ENCODE measurements around the gene HS6ST1. TPM values are rescaled to one million over a fixed set of nuclear protein-coding genes. Genes with fewer than 3 reads are reported as not detected.

The HS6ST1 gene
- total RNA-seq, 2 donors from 2014 or later = 25.4 to 44.8 TPM

DNA sequence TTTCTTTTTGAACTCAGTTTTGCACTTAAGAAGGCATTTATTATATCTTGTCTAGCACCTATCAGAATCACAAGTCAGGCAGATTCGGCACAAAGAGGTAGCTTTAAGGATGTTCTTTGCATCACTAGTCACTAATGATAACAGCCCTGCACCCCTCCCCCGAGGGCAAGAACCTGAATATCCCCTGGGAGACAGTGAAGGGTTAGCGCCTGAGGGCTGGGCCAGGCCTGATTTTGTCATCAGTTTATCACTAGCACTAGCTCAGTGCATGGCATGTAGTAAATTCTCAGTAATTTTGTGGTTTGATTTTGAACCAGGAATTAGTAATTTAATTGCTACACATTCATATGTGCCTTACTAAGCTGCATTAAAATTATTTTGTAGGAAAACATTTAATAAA lies 23.9 kb upstream of the HS6ST1 start:
- no peak for DNase-seq
- WGBS, 2 donors = 80% methylated on average over 3 of the region's 3 CpGs
- no peak for ATAC-seq
- Histone ChIP-seq H3K4me1 (peaks cover 5% of the 10 kb centered on the region), H3K9me3 (no peaks in the 10 kb centered on the region), H3K27me3 (no peaks in the 10 kb centered on the region), H3K27ac (no peak overlapping the region), H3K4me3 (no peak overlapping the region), H3K36me3 (replicated peaks in 1 of 2; ENCODE audit: insufficient read depth in 1 of 2, low read depth in 2 of 2) (no peaks in the 10 kb centered on the region)
- intact Hi-C loops (cut with DNase I) = no loop called here
- TF ChIP-seq, protein P1, sequence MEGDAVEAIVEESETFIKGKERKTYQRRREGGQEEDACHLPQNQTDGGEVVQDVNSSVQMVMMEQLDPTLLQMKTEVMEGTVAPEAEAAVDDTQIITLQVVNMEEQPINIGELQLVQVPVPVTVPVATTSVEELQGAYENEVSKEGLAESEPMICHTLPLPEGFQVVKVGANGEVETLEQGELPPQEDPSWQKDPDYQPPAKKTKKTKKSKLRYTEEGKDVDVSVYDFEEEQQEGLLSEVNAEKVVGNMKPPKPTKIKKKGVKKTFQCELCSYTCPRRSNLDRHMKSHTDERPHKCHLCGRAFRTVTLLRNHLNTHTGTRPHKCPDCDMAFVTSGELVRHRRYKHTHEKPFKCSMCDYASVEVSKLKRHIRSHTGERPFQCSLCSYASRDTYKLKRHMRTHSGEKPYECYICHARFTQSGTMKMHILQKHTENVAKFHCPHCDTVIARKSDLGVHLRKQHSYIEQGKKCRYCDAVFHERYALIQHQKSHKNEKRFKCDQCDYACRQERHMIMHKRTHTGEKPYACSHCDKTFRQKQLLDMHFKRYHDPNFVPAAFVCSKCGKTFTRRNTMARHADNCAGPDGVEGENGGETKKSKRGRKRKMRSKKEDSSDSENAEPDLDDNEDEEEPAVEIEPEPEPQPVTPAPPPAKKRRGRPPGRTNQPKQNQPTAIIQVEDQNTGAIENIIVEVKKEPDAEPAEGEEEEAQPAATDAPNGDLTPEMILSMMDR (IDR thresholded peaks at IDR 0.05) = no peak
- no peak for TF ChIP-seq POLR2A (IDR thresholded peaks at IDR 0.05)

DNA sequence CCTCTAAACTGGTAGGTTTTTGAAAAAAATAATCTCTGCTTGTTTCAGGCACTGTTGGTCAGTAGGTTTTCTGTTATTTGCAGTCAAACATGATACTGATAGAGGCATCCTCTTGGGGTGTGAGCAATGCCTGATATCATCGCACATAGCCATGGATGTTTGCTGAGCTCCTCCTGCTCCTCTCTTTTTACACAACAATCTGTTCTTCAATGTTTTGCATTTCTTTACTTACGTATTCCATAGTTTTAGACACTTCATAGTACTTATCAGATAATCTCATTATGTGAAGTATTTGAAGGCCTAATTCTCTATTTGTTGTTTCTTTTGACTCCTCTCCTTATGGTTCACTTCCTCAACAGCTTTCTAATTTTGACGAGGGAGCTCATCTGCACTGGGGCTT lies 23.0 kb upstream of the HS6ST1 start:
- DNase-seq (no peak), ATAC-seq (no peak)
- Histone ChIP-seq H3K4me3 (no peak overlapping the region), H3K4me1 (no peaks in the 10 kb centered on the region), H3K9me3 (no peaks in the 10 kb centered on the region), H3K27me3 (no peaks in the 10 kb centered on the region), H3K36me3 (replicated peaks in 1 of 2; ENCODE audit: insufficient read depth in 1 of 2, low read depth in 2 of 2) (no peaks in the 10 kb centered on the region), H3K27ac (no peak overlapping the region)
- 96% methylated on average over 3 of the region's 3 CpGs for WGBS, 2 donors
- intact Hi-C loops (cut with DNase I) = no loop called here
- TF ChIP-seq POLR2A (IDR thresholded peaks at IDR 0.05) = no peak
- TF ChIP-seq, protein P1 (IDR thresholded peaks at IDR 0.05) = no peak

DNA sequence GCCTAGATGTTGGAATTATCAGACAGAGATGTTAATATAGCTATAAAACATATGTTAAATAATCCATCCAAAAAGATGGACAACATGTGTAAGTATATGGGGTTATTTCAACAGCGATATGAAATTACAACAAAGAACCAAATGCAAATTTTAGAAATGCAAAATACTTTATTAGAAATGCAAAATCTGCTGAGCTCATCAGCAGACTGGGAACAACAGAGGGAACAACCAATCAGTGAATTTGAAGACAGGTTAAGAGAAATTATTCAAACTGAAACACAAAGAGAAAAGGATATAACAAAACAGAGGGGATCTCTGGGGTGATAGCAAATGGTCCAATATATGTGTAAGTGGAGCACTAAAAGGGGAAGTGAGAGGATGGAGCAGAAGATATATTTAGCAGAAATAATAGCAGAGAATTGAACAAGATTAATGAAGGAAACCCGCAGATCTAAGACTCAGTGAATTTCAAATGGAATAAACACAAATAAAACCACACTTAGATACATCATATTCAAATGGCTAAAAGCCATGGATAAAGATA lies 13.5 kb upstream of the HS6ST1 start:
- Histone ChIP-seq H3K9me3 (no peaks in the 10 kb centered on the region), H3K27me3 (no peaks in the 10 kb centered on the region), H3K4me1 (no peaks in the 10 kb centered on the region), H3K27ac (no peak overlapping the region), H3K36me3 (replicated peaks in 1 of 2; ENCODE audit: insufficient read depth in 1 of 2, low read depth in 2 of 2) (no peaks in the 10 kb centered on the region), H3K4me3 (no peak overlapping the region)
- intact Hi-C loops (cut with DNase I) = no loop called here
- DNase-seq = no peak
- no peak for TF ChIP-seq POLR2A (IDR thresholded peaks at IDR 0.05)
- TF ChIP-seq, protein P1 (IDR thresholded peaks at IDR 0.05) = no peak
- ATAC-seq = no peak
- WGBS, 2 donors = 86 to 96% methylated on average over 2 of the region's 2 CpGs

DNA sequence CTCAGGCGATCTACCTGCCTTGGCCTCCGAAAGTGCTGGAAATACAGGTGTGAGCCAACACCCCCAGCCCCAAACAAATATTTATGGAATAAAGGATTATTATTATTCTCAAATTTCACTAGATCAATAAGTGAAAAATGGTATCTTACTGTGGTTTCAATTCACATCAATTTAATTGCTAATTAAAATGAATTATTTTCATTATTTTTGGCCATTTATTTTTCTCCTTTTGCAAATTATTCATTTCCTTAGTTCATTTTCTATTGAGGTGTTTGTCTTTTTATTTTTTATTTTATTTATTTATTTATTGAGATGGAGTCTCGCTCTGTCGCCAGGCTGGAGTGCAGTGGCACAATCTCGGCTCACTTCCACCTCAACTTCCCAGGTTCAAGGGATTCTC lies 11.9 kb upstream of the HS6ST1 start:
- Histone ChIP-seq H3K4me1 (peaks cover 6% of the 10 kb centered on the region), H3K27ac (no peak overlapping the region), H3K36me3 (replicated peaks in 1 of 2; ENCODE audit: insufficient read depth in 1 of 2, low read depth in 2 of 2) (no peaks in the 10 kb centered on the region), H3K27me3 (no peaks in the 10 kb centered on the region), H3K4me3 (no peak overlapping the region), H3K9me3 (no peaks in the 10 kb centered on the region)
- no peak for ATAC-seq
- intact Hi-C loops (cut with DNase I) = no loop called here
- 98% methylated on average over 5 of the region's 5 CpGs for WGBS, 2 donors
- no peak for DNase-seq
- no peak for TF ChIP-seq POLR2A (IDR thresholded peaks at IDR 0.05)
- TF ChIP-seq, protein P1 (IDR thresholded peaks at IDR 0.05) = no peak

DNA sequence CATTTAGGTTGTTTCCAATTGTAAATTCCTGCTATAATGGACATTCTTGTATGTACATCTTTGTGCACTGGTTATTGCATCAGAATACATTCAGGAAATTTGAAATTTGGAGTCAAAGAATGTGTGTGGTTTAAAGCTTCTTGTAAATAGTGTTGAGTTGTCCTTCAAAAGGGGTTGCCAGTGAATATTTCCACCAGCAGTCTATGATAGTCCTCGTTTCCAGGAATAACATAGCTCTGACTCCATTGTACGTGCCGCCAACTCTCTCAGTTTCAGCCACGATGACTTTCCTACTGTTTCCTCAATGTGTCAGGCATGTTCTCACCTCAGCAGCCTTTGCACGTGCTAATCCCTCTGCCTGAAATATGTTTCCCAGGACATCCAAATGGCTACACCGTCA lies 10.9 kb upstream of the HS6ST1 start:
- Histone ChIP-seq H3K9me3 (no peaks in the 10 kb centered on the region), H3K27ac (no peak overlapping the region), H3K4me3 (no peak overlapping the region), H3K36me3 (replicated peaks in 1 of 2; ENCODE audit: insufficient read depth in 1 of 2, low read depth in 2 of 2) (no peaks in the 10 kb centered on the region), H3K27me3 (no peaks in the 10 kb centered on the region), H3K4me1 (peaks cover 13% of the 10 kb centered on the region)
- WGBS, 2 donors = 93 to 96% methylated on average over 6 of the region's 6 CpGs
- TF ChIP-seq, protein P1 (IDR thresholded peaks at IDR 0.05) = no peak
- no peak for TF ChIP-seq POLR2A (IDR thresholded peaks at IDR 0.05)
- intact Hi-C loops (cut with DNase I) = no loop called here
- DNase-seq (no peak), ATAC-seq (no peak)
